HG02885 (cell line): ENCODE results near the gene JAML.
A peak's percentile ranks its signal among the peaks of the same experiment; 100 is the strongest.

Experiments
- ATAC-seq: cut with Tn5 transposase; IDR thresholded peaks from one replicate; pipeline ENCODE4 v1.9.1; 2021; ENCODE audit warnings: mild to moderate bottlenecking; ENCODE audit not compliant: unreplicated experiment, poor library complexity

Gene JAML, protein sequence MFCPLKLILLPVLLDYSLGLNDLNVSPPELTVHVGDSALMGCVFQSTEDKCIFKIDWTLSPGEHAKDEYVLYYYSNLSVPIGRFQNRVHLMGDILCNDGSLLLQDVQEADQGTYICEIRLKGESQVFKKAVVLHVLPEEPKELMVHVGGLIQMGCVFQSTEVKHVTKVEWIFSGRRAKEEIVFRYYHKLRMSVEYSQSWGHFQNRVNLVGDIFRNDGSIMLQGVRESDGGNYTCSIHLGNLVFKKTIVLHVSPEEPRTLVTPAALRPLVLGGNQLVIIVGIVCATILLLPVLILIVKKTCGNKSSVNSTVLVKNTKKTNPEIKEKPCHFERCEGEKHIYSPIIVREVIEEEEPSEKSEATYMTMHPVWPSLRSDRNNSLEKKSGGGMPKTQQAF

DNA sequence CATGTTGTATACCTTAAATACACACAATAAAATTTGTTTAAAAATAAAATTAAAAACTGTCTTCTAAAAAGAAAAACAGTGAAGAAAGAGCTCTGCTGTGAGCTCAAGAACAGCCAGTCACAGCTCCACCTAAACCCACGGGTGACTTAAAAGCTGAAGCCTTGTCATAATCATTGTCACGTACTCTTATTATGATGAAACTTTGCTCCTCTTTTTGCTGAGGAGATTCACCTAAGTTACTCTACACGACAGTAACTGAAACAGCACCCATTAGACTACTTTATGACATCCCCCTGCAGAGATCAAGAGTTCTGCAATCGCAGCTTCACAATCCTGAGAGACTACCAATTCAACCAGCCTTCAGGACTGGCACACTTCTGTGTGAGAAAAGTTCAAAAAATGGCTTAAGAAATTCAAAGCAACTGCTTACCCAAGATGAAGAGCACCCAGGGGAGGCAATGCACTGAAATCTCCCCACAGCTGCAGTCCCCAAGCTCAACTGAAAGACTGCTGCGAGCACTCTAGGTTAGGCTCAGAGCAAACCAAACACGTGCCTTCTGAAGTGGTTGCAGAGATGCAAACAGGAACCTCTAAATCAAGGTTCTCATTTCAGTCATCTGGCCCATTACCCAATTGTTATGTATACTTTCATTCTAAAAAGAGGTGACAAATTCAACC lies at the start of gene JAML:
Gene JAML (minus strand): TSS at position 501 of the 678 bp plus-strand sequence. CDS start 10,145 bp downstream, outside the sequence.
- peak; percentile 51 for ATAC-seq

DNA sequence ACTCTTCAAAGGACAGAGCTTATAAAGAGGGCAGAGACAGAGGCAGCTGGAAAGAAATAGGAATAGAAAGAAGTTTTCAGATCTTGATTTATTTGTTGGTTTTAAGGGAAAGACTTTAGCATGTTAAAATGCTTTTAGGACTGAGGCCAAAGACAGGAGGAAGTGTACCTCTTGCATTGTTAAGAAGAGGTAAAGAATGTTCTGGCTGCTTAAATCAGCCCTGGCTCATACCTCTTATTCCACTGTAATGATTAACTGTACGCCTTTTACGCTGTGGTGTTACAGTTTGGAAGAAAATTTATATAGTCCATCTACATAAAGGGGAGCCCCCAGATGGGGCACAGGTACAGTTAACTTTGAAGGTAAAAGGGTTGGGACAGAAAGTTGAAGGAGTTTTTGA lies 49.4 kb upstream of the JAML start:
- ATAC-seq: no peak

DNA sequence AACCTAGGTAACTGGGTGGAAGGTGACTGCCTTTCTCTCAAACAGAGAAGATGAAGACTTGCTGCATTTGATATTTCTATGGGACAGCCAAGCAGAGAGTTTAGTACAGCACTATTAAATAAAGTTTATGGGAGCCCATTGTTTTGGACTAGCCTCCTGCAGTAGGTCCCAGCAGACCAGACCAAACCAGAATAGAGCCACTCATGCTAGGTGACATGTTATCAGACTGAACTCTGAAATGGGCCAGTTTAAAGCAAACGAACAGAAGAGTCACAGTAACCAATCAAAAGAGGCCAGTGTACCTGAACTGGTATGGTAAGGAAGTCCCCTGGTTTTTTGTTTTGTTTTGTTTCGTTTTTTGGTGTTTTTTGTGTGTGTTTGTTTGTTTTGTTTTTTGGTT lies 47.2 kb upstream of the JAML start:
- no peak for ATAC-seq

DNA sequence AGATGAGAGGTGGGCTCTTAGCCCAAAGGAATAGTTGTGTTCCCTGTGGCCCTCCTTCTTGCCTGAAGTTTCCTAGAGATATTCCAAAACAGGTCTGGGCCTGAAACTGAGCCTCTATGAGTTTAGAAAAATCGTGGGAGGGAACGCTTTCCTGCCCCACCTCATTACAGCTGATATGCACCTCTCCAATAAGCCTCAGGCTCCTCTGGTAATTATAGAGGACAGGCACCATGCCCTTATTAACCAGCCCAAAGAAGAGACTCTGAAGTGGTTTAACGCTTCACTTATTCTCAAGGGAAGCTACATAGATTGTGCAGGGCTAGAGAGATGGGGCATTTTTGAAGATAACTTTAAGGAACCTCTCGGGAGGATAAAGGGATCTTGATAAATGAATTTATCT lies 42.7 kb upstream of the JAML start:
- no peak for ATAC-seq

DNA sequence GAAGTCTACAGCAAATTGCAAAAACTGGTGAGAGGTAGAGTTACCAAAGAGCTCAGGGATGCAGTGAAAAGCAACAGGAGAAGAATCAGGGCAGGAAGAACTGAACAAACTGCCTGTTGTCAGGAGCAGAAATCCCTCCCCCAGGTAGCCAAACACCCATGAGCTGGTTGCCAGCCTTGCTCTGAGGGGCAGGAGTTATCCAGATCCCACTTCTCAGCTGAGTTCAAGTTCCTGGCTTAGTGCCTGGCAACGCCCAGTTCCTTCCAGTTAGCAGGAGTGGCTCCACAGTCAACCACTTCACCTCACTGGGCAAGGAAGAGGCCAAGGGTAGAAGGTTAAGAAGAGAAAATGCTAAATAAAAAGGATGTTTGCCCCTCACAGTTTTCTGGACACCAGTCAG lies 41.1 kb upstream of the JAML start:
- no peak for ATAC-seq

DNA sequence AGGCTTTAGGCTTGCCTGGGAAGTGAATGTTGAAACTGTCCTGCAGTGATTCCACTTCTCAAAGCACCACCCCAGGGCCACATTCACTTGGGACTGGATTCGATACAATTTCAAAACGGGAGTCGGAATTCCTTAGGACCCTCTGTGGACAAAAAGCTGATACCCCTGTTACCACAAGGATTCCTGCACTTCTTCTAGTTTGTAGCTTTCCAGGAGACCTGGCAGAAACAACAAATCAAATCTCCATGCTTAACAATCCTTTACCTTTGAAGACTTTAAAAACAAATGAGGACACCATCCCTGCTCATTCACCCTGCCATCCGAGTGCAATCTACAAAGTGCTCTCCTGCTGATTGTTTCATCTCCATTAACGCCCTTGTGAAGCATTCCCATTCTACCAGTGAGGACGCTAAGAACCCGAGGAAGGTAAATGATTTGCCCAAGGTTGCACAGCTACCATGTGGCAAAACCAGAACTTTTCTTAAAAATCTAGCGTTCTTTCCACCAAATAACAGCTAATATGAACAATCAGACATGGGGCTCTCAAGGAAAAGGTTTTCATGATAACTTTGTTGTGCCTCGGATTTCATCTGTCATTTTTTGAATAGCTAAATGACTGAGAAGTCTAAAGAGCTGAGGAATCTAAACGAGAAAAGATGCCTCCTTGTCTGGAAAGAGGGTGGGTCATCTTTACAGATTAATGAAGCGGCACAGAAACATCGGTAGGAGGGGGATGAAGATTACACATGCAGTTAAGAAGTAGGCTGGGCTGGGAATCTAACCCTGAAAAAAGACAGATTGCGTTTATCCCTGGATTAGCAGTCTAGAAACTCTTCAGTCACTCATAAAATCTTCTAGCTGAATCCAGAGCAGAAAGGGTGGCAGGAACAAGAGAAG lies 40.0 kb upstream of the JAML start:
- ATAC-seq: no peak

DNA sequence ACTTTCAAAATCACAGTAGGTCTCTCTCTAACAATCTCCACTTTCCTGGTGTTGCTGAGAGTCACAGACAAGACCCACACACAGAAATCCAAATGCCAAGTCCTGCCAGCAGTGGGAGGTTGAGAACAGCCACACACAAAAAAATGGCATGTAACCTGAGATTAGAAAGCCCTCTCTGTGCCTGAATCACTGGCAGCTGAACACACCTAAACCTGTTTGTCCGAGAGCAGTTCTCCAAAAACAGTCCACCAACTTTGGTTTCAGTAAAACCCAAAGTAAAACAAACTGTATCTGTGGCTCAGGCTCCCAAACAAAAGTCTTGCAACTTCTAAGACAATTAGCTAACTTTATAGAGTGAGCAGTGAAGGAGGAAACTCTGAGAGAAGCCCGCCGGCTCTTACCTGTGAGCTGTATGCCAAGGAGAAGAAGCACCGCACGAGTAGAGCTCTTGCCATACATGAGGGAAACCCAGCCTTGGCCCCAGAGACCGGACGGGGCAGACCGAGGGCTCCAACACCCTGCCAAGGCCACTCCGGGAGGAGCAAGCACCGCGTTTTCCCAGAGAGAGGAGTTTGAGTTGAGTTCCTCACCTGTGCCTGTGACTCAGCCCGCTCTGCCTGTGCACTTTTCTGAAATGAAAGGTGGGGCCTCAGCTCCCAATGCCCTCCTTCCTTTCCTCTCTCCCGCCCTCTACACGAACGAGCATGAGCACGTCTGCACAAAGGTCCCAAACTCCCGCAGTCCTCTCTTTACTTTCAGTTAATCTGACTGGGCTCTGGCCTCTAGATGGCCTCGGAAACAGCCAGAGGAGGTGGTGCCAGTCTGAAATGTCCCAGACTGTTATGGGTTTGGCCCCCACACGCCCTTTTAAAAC lies 39.1 kb upstream of the JAML start, which contains the start of gene MPZL2:
Gene MPZL2 (minus strand): TSS at position 603 of the 874 bp plus-strand sequence. CDS start 144 bp downstream, at position 459.
- ATAC-seq: no peak

DNA sequence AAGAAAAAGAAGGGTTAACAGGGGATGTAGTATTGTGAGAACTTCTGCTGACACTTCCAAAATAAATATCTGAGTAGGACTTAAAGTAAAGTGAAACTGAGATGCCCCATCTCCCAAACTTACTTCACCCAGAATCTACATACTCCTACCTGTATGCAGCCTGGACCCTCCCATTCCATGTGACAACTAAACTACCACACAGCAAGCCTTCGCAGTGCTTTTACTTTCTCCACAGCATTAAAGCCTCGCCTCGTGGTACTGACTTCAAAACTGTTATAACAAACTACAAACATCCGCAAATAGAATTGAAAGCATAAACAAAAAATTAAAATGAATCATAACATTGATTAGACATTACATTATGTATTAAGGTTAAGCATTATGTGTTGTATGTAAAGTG lies 38.3 kb upstream of the JAML start:
- ATAC-seq: no peak

DNA sequence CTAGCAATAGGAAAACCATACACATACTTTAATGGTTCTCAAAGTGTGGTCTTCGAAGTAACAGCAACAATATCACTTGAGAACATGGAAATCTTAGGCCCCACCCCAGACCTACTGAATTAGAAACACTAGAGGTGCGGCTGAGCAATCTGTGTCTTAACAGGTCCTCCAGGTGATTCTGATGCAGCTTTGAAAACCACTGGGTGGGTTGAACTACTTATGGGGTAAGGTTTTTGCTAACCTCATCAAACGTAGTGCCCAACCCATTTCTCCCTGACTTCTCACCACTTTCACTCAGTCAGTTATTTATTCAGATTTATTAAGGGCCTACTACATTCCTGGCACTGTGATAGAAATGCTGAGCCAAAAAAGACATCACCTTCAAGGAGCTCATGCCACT lies 35.5 kb upstream of the JAML start:
- ATAC-seq: no peak

DNA sequence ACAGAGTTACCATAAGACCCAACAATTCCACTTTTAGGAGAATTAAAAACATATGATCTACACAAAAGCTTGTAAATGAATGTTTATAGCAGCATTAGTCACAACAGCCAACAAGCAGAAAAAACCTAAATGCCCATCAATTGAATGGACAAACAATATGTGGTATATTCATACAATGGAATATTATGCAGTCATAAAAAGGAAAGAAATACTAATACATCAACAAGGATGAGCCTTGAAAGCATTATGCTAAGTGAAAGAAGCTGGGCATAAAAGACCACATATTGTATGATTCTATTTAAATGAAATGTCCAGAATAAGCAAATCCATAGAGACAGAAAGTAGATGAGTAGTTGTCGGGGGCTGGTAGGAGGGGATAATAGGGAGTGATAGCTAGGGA lies 34.3 kb upstream of the JAML start:
- no peak for ATAC-seq

DNA sequence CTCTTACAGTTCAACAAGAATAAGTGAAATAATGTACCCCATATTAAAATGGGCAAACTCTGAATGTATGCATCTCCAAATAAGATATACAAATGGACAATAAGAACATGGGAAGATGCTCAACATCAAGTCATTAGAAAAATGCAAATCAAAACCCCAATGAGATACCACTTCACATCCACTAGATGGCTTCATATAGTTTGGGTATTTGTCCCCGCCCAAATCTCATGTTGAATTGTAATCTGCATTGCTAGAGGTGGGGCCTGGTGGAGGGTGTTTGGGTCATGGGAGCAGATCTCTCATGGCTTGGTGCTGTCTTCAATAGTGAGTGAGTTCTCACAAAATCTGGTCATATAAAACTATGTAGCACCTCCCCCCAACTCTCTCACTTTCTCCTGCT lies 33.6 kb upstream of the JAML start:
- ATAC-seq: no peak

DNA sequence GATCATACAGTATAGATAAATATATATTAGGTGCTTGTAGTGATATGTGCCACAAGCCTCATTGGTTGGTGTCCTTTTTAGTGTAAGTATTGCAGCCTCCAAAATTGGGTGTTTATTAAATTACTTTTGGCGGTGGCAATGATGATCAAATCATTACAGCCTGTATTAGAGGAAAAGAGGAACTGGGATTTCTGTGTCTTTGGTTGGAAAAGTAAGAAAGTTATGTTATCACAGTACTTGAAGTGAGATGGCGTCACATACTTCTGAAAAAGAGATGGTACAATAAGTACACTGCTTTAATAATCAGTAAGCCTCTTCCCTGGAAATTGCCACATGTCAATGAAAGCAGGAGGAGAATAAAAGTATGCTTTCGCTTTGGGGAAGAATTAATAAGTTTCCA lies 27.9 kb upstream of the JAML start:
- no peak for ATAC-seq

DNA sequence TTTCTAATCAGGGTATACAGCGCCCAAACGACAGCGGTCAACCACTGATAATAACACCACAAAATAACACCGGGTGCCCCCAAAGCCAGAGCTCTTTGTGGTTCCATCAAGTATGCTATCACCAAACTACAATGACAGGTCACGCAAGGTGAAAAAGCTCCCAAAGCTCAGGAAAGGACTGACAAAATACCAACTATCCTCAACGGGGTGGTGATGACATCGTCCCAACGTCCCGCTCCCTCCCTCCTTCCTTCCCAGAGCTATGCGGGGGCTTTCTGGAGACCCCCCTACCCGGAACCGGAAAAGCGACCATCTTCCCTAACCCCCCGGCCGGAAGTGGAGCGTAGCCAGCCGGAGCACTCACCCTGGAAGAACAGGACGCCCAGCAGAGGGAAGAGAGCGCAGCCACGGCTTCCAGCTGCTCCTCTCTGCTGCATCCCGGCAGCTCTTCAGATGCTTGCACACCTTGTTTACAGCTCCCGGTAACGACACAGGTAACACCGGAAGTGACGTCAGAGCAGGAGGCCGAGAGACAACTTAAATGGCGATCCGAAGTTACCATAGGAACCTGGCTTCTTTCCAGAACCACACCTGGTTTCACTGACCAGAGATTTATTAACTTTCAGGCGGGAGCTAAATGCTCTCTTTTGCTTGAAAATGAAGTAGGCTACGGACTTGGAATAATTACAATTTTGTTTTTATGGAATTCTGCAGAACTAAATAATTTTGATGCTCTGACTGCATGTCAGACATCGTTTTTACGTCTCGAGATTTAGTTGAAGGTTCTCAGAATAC lies 27.2 kb upstream of the JAML start, which contains the start of gene MPZL3:
Gene MPZL3 (minus strand): TSS at position 508 of the 795 bp plus-strand sequence. CDS start 71 bp downstream, at position 437.
- peak; percentile 69 for ATAC-seq

DNA sequence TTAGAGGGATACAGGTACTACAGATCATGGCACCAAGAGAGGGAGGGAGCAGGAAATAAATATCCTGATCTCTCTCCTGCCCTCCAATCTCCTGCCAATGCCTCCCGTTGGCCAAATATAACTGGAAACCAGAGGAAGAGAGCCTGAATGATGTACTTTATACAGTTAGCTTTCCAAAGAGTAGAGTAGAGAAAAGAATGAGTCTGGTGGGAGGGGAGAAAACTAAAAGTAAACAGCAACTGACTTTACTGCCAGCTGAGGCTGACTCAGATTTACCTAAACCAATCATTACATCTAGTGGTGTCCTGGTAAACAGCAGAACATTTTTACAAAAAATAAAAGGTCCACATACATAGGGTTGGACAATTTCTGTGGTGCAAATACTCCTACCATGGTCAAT lies 22.2 kb upstream of the JAML start:
- no peak for ATAC-seq

DNA sequence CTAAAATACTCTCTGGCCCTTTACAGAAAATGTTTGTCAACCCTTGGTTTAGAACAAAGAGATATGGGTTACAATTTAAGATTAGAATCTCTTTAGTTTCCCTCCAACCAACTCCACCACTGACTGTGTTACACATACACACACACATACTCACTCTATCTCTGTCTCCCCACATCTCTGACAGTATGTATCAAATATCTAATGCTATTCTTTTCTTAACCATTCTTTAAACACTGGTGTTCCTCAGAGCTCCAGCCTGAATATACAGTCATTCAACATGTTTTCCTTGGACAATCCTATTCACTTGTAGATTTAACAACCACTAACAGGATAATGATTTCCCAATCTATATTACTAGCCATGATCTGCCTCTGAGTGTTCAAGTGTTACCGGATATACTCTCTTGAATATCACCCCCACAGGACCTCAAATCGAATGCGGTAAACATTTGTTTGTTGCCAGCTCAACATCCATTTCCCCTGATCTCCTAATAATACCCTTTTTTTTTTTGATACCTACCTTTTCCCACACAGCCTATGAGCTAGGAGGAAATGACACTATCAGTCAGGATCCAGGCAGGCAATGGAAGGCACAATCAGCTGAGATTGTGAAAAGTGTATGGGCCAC lies 21.2 kb upstream of the JAML start:
- ATAC-seq: no peak

DNA sequence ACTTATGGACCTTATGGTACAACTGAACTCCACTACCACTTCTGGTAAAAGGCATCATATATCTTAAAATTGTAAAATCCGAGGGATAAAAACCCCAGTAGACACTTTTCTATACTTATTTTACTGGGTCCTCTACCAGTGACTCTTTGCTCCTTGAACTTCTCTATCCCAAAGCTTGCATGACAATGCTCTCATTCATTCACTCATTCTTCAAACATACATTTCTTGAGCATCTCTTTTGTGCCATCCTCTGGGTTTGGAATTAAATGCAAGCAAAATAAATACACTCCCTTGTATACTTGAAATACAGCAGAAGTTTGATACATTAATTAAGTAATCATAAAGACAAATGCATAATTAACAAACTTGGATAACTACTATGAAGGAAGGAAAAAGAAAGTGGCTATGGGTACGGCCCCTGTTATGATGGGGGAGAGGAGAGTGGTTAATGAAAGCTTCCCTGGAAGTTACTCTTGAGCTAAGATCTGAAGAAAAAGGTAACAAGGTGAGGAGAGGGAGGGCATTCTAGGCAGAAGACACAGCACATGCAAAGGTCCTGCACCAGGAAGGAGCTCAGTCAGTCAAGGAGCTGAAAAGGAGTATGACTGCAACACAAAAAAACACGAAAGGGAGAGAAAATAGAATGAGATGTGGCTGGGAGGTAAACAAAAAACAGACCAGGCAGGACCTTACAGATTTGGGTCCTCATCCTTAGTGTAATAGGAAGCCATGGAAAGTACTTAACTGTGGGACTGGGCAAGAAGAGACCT lies 19.4 kb upstream of the JAML start:
- ATAC-seq: no peak

DNA sequence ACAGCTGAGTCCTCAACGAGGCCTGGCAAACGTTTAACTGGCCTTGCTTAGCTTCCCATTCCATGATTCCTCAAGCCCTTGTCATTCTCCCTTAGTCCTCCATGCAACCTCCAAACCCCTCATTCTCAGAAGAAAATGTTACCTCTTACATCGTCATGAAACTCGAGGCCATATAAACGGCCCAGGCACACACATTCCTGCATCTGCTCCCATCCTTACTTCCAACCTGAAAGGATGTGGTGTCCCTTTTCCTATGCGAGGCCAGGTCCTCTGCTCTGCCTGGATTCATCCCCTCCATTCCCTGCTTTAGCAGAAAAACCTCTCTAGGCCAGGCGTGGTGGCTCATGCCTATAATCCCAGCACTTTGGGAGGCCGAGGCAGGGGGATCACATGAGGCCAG lies 18.4 kb upstream of the JAML start:
- no peak for ATAC-seq

DNA sequence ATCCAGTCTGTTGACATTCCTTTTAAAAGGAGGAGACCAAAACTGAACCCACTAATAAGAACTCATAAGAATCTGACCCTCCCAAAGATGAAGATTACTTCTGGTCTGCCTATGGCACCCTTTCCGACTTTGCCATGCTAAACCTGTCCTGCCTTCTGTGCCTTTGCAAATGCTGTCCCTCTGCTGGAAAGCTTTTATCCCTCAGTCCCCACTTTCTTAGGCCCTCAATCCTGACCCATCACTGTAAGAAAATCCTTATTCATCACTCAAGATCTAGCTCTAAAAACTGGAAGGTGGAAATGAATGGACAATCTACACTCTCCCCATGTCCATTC lies 16.9 kb upstream of the JAML start:
- no peak for ATAC-seq
